DND-41 (cell line): Measurements from ENCODE around the gene CDK19.

Source experiments
- ATAC-seq: fragments of 200-7000 bp; cut with Tn5 transposase; 3 replicates; pipeline ENCODE4 v1.9.1; 2021; ENCODE audit warnings: low read depth; ENCODE audit not compliant: insufficient read depth
- DNase-seq: peaks from one replicate; pipeline ENCODE4 v3.0.0-alpha.2; 2020
- H2AFZ ChIP-seq: 2 replicates; pipeline ENCODE4 v1.6.0; 2012; ENCODE audit warnings: low read depth, low read length
- H3K27ac ChIP-seq: 2 replicates; pipeline ENCODE4 v1.5.1; 2012; ENCODE audit warnings: low read length, inconsistent platforms
- H3K27me3 ChIP-seq: fragments of 200-600 bp; sonication (generic); 2 replicates; pipeline ENCODE4 v1.6.0; 2012; ENCODE audit warnings: low read length, mild to moderate bottlenecking, inconsistent platforms; ENCODE audit not compliant: insufficient read depth, poor library complexity
- H3K36me3 ChIP-seq: 2 replicates; pipeline ENCODE4 v1.5.1; 2012; ENCODE audit warnings: low read length, inconsistent platforms; ENCODE audit not compliant: insufficient read depth
- H3K4me1 ChIP-seq: 2 replicates; pipeline ENCODE4 v1.5.1; 2012; ENCODE audit warnings: mild to moderate bottlenecking, low read length; ENCODE audit not compliant: insufficient read depth
- H3K4me2 ChIP-seq: 2 replicates; pipeline ENCODE4 v1.6.0; 2012; ENCODE audit warnings: mild to moderate bottlenecking, moderate library complexity, low read length, inconsistent platforms; ENCODE audit not compliant: insufficient read depth
- H3K4me3 ChIP-seq, 2 experiments: fragments of 200-600 bp in 1 of 2; shearing (Covaris generic) in 1 of 2; 2 replicates each; pipeline ENCODE4 v1.5.1; 2012 to 2016; ENCODE audit warnings: inconsistent platforms in 2 of 2, low read length in 2 of 2, mild to moderate bottlenecking in 2 of 2, low read depth in 1 of 2, moderate library complexity in 1 of 2
- H3K79me2 ChIP-seq: 2 replicates; pipeline ENCODE4 v1.6.0; 2012; ENCODE audit warnings: low read length, inconsistent platforms; ENCODE audit not compliant: insufficient read depth
- H3K9ac ChIP-seq: 2 replicates; pipeline ENCODE4 v1.6.0; 2012; ENCODE audit warnings: low read depth, mild to moderate bottlenecking, inconsistent platforms, low read length, moderate library complexity
- H3K9me3 ChIP-seq: 2 replicates; pipeline ENCODE4 v1.5.1; 2012; ENCODE audit warnings: low read length, moderate library complexity, mild to moderate bottlenecking, inconsistent platforms; ENCODE audit not compliant: insufficient read depth, severe bottlenecking
- H4K20me1 ChIP-seq: 2 replicates; pipeline ENCODE4 v1.6.0; 2012; ENCODE audit warnings: low read length; ENCODE audit not compliant: insufficient read depth
- CTCF ChIP-seq: IDR thresholded peaks from 2 replicates; pipeline ENCODE4 v1.5.1; 2012; ENCODE audit warnings: borderline replicate concordance, low read length, moderate library complexity, mild to moderate bottlenecking; ENCODE audit not compliant: poor library complexity, severe bottlenecking; ENCODE audit errors: extremely low read depth
- EZH2 ChIP-seq: IDR thresholded peaks from 3 replicates; pipeline ENCODE4 v1.6.1; 2012; ENCODE audit warnings: borderline replicate concordance, low read depth, mild to moderate bottlenecking, moderate library complexity, low read length, inconsistent platforms; ENCODE audit not compliant: severe bottlenecking

CDK19 gene

GRCh38 chr6:110799655-110800054 is 15.6 kb downstream of the CDK19 start:
- no peak for DNase-seq
- H3K4me1 ChIP-seq: no peaks in the 10 kb centered on the region
- H3K27me3 ChIP-seq: no peaks in the 10 kb centered on the region
- TF ChIP-seq EZH2: no peak
- no peak for TF ChIP-seq CTCF
- no peaks in the 10 kb centered on the region for H3K9me3 ChIP-seq
- no peaks in the 10 kb centered on the region for H4K20me1 ChIP-seq
- no peak overlapping the region for H2AFZ ChIP-seq
- H3K9ac ChIP-seq: no peak overlapping the region
- ATAC-seq: no peak
- H3K4me3 ChIP-seq: no peak overlapping the region
- H3K36me3 ChIP-seq: no peaks in the 10 kb centered on the region
- no peak overlapping the region for H3K27ac ChIP-seq
- no peak overlapping the region for H3K4me2 ChIP-seq
- H3K79me2 ChIP-seq: peaks cover 78% of the 10 kb centered on the region

GRCh38 chr6:110799189-110799588 is 16.1 kb downstream of the CDK19 start:
- H3K4me2 ChIP-seq: no peak overlapping the region
- H3K4me1 ChIP-seq: no peaks in the 10 kb centered on the region
- no peak overlapping the region for H2AFZ ChIP-seq
- no peaks in the 10 kb centered on the region for H3K9me3 ChIP-seq
- no peak overlapping the region for H3K9ac ChIP-seq
- no peak for TF ChIP-seq CTCF
- TF ChIP-seq EZH2: no peak
- H3K27me3 ChIP-seq: no peaks in the 10 kb centered on the region
- H3K4me3 ChIP-seq: no peak overlapping the region
- no peak overlapping the region for H3K27ac ChIP-seq
- ATAC-seq (no peak), DNase-seq (no peak)
- no peaks in the 10 kb centered on the region for H3K36me3 ChIP-seq
- H3K79me2 ChIP-seq: peaks cover 78% of the 10 kb centered on the region
- H4K20me1 ChIP-seq: no peaks in the 10 kb centered on the region

GRCh38 chr6:110795271-110795670 is 20.0 kb downstream of the CDK19 start:
- peaks cover 53% of the 10 kb centered on the region for H3K79me2 ChIP-seq
- no peaks in the 10 kb centered on the region for H3K36me3 ChIP-seq
- H3K4me2 ChIP-seq: no peak overlapping the region
- H2AFZ ChIP-seq: no peak overlapping the region
- no peak overlapping the region for H3K4me3 ChIP-seq
- no peaks in the 10 kb centered on the region for H3K9me3 ChIP-seq
- H3K27me3 ChIP-seq: no peaks in the 10 kb centered on the region
- no peak overlapping the region for H3K9ac ChIP-seq
- no peak for DNase-seq
- peaks cover 4% of the 10 kb centered on the region; the same call in 1 of the 2 replicates for H4K20me1 ChIP-seq
- no peak for ATAC-seq
- TF ChIP-seq CTCF (no peak), EZH2 (no peak)
- H3K4me1 ChIP-seq: no peaks in the 10 kb centered on the region
- no peak overlapping the region for H3K27ac ChIP-seq

- H4K20me1 ChIP-seq: no peaks in the 10 kb centered on the region; the same call in 1 of the 2 replicates
- TF ChIP-seq EZH2 (no peak), CTCF (no peak)
- H3K27me3 ChIP-seq: no peaks in the 10 kb centered on the region
- no peak for DNase-seq
- ATAC-seq: no peak
- H3K27ac ChIP-seq: no peak overlapping the region
- H3K4me3 ChIP-seq: no peak overlapping the region
- no peak overlapping the region for H3K9ac ChIP-seq
- no peaks in the 10 kb centered on the region for H3K4me1 ChIP-seq
- H3K36me3 ChIP-seq: peaks cover 4% of the 10 kb centered on the region; the same call in 1 of the 2 replicates
- no peak overlapping the region for H2AFZ ChIP-seq
- no peak overlapping the region for H3K4me2 ChIP-seq
- H3K79me2 ChIP-seq: peaks cover 9% of the 10 kb centered on the region
- peaks cover 5% of the 10 kb centered on the region for H3K9me3 ChIP-seq
Measured at GRCh38 chr6:110786696-110787095, 28.6 kb downstream of the CDK19 start.
